Fibroblast of skin of back (primary cell): ENCODE data around the gene ZNF831.

Source experiments
- DNase-seq: peaks from one replicate; pipeline ENCODE4 v3.0.0-alpha.2; 2013

Gene ZNF831

GRCh38 chr20:59157961-59158541, 5.6 kb upstream of the ZNF831 start:
- no peak for DNase-seq

- DNase-seq: no peak
Observed at GRCh38 chr20:59158673-59159072, 4.9 kb upstream of the ZNF831 start.

GRCh38 chr20:59159091-59159490, 4.5 kb upstream of the ZNF831 start:
- DNase-seq: no peak

- DNase-seq: no peak
Observed at GRCh38 chr20:59159493-59160376, 3.9 kb upstream of the ZNF831 start.

- DNase-seq: no peak
Observed at GRCh38 chr20:59160389-59161115, 3.1 kb upstream of the ZNF831 start.

GRCh38 chr20:59161721-59162120, 1.9 kb upstream of the ZNF831 start:
- no peak for DNase-seq

- DNase-seq: no peak
Observed at GRCh38 chr20:59164686-59165391, 1.2 kb downstream of the ZNF831 start.

GRCh38 chr20:59165396-59165795, 1.8 kb downstream of the ZNF831 start:
- no peak for DNase-seq

GRCh38 chr20:59165891-59166709, 2.5 kb downstream of the ZNF831 start:
- DNase-seq: no peak

- DNase-seq: no peak
Observed at GRCh38 chr20:59170406-59171349, 7.1 kb downstream of the ZNF831 start.

GRCh38 chr20:59171986-59172385, 8.4 kb downstream of the ZNF831 start:
- no peak for DNase-seq

- DNase-seq: no peak
Observed at GRCh38 chr20:59173938-59174491, 10.4 kb downstream of the ZNF831 start.

- DNase-seq: no peak
Observed at GRCh38 chr20:59175002-59175401, 11.4 kb downstream of the ZNF831 start.

GRCh38 chr20:59175861-59176260, 12.2 kb downstream of the ZNF831 start:
- DNase-seq: no peak

GRCh38 chr20:59176812-59177211, 13.2 kb downstream of the ZNF831 start:
- DNase-seq: no peak

- DNase-seq: no peak
Observed at GRCh38 chr20:59177266-59178250, 13.9 kb downstream of the ZNF831 start.

- DNase-seq: no peak
Observed at GRCh38 chr20:59178983-59179595, 15.5 kb downstream of the ZNF831 start.

- no peak for DNase-seq
Observed at GRCh38 chr20:59179988-59180387, 16.4 kb downstream of the ZNF831 start.

- DNase-seq: no peak
Observed at GRCh38 chr20:59181936-59182335, 18.3 kb downstream of the ZNF831 start.
